Heart left ventricle (tissue), 16 donors: ENCODE data around the gene TMEM236. TPM values are rescaled to one million over a fixed set of nuclear protein-coding genes. Genes with fewer than 3 reads are reported as not detected.

Experiments used
- ATAC-seq, 4 donors: fragments of 200-7000 bp; cut with Tn5 transposase; one replicate each; pipeline ENCODE4 v1.9.1; 2020 to 2022; ENCODE audit warnings: moderate library complexity in 4 of 4, mild to moderate bottlenecking in 3 of 4, moderate number of reproducible peaks in 1 of 4
- DNase-seq, 5 donors: peaks; one replicate each; pipeline ENCODE4 v3.0.0-alpha.2; 2020
- H3K27ac ChIP-seq, 12 donors: fragments of 200-600 bp; sonication (generic) in 4 of 12; one replicate each; pipeline versions ENCODE4 v1.5.0 to v1.8.0; 2016 to 2022; ENCODE audit warnings: mild to moderate bottlenecking in 2 of 12
- H3K27me3 ChIP-seq, 9 donors: fragments of 200-600 bp; sonication (generic) in 2 of 9; one replicate each; pipeline versions ENCODE4 v1.5.1 to v1.8.0; 2016 to 2022; ENCODE audit warnings: mild to moderate bottlenecking in 3 of 9
- H3K36me3 ChIP-seq, 9 donors: fragments of 200-600 bp; sonication (generic) in 2 of 9; one replicate each; pipeline versions ENCODE4 v1.5.0 to v1.8.0; 2018 to 2022; ENCODE audit warnings: mild to moderate bottlenecking in 2 of 9
- H3K4me1 ChIP-seq, 12 donors: fragments of 200-600 bp; sonication (generic) in 4 of 12; one replicate each; pipeline versions ENCODE4 v1.5.0 to v1.8.0; 2016 to 2022; ENCODE audit warnings: mild to moderate bottlenecking in 3 of 12
- H3K4me3 ChIP-seq, 12 donors: fragments of 200-600 bp; sonication (generic) in 4 of 12; one replicate each; pipeline versions ENCODE4 v1.5.0 to v1.8.0; 2017 to 2022; ENCODE audit warnings: mild to moderate bottlenecking in 9 of 12, moderate library complexity in 4 of 12
- H3K9me3 ChIP-seq, 12 donors: fragments of 200-600 bp; sonication (generic) in 4 of 12; one replicate each; pipeline versions ENCODE4 v1.5.0 to v1.8.0; 2016 to 2022; ENCODE audit warnings: mild to moderate bottlenecking in 1 of 12
- POLR2A ChIP-seq, 2 donors: fragments of 450-650 bp; IDR thresholded peaks; one replicate each; pipeline ENCODE4 v1.6.1; 2017; ENCODE audit warnings: antibody characterized with exemption in 2 of 2, mild to moderate bottlenecking in 2 of 2, moderate library complexity in 2 of 2
- WGBS, 4 donors: extraction: QIAGEN DNeasy Blood & Tissue Kit in 2 of 4; methylation state at CpG; one replicate each; pipeline versions ENCODE4 v1.1.5 to v1.1.7; 2013 to 2018; 5-methylcytosine and 5-hydroxymethylcytosine counted together
- intact Hi-C, 10 donors: fragments of 100-400 bp; cut with DNase I; formaldehyde crosslinking; loops; one replicate each; pipeline versions ENCODE4 v1.11.1 to v1.14.2; 2022
- polyA plus RNA-seq, 2 donors: library from polyadenylated mRNA; stranded (reverse); fragments of 200-250 nt; gene quantifications; one replicate each; pipeline ENCODE4 v1.2.3, GENCODE V29; 2013
- total RNA-seq, 9 donors: library from RNA; depleted of rRNA in 2 of 9; stranded (reverse); fragments of >200 nt in 2 of 9; fragmentation: NEBNext Ultra II Directional in 3 of 9; extraction: Animal tissue kit (Norgen Biotek cat#: 25700) in 3 of 9; gene quantifications; one replicate each; pipeline versions ENCODE4 v1.1.0 to v1.2.4, GENCODE V29; 2016 to 2023
- TF ChIP-seq, protein P1 (sequence below), 12 donors: fragments of 200-600 bp; sonication (generic) in 4 of 12; IDR thresholded peaks; one replicate each; pipeline versions ENCODE4 v1.5.0 to v1.8.0; 2018 to 2022; ENCODE audit warnings: antibody characterized with exemption in 12 of 12, mild to moderate bottlenecking in 5 of 12
- donor health status: ischemic (EF 13 %, LVEDD 7.1; RV severe dilation, severe dysfunction).
- donor health status: healthy with polysubstance abuse.
- donor health status: DM: no; HTN: yes; CAD: no.
- donor health status: DM: no; HTN: no; CAD: no.
- donor health status: ischemic (EF 25% LVEDD 6.9; RV normal size, moderate dysfunction).
- donor health status: ischemic (EF 25% LVEDD 5.7; RV mildly dilated, moderate dysfunction).
- donor health status: healthy.
- donor health status: DM: yes; HTN: yes; CAD: no.
- donor health status: ischemic (EF 35%, LVEDD 5.7; RV mildly dilated, moderate dysfunction).
- donor health status: nonischemic (EF 11% LVEDD 7.7; RV severe dilation, severe dysfunction).
- donor health status: DM: yes; HTN: yes; CAD: no.
- donor health status: PGD.
- donor health status: ischemic (EF 29% LVEDD 5.4; RV normal size, mild dysfunction).
- donor health status: nonischemic (EF 23%, LVEDD 6.1; RV moderate dilation, normal function).

TMEM236 gene
- total and polyA plus RNA-seq, 11 donors: 0.09 to 3.2 (median 0.38) TPM

DNA sequence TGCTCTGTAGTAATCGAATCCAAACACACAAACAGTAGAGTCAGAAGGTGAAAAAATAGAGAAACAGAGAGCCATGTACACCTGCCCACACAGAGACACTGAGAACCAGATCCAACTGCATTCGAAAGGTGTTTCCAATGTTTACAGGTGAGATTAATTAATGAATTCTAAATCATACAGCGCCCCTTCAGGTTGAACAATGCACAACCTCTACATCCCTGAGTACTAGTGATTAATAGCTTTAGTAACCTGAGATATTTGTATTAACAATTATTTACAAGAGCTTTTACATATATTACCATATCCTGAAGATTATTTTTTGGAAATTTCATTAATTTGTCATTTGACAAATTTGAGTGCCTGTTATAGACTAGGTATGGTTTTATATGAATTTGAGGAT is 49.5 kb downstream of the TMEM236 start:
- no peak for ATAC-seq
- no peak for TF ChIP-seq POLR2A (IDR thresholded peaks at IDR 0.05)
- TF ChIP-seq, protein P1, sequence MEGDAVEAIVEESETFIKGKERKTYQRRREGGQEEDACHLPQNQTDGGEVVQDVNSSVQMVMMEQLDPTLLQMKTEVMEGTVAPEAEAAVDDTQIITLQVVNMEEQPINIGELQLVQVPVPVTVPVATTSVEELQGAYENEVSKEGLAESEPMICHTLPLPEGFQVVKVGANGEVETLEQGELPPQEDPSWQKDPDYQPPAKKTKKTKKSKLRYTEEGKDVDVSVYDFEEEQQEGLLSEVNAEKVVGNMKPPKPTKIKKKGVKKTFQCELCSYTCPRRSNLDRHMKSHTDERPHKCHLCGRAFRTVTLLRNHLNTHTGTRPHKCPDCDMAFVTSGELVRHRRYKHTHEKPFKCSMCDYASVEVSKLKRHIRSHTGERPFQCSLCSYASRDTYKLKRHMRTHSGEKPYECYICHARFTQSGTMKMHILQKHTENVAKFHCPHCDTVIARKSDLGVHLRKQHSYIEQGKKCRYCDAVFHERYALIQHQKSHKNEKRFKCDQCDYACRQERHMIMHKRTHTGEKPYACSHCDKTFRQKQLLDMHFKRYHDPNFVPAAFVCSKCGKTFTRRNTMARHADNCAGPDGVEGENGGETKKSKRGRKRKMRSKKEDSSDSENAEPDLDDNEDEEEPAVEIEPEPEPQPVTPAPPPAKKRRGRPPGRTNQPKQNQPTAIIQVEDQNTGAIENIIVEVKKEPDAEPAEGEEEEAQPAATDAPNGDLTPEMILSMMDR (IDR thresholded peaks at IDR 0.05): peak in 2 of 12 donors; percentile 6 to 14
- no peak overlapping the region for H3K4me3 ChIP-seq
- H3K4me1 ChIP-seq: peaks cover 0 to 8% (median 0%) of the 10 kb centered on the region in 12 donors
- no peaks in the 10 kb centered on the region for H3K36me3 ChIP-seq
- intact Hi-C loops: no loop called here
- WGBS, 4 donors: 89 to 93% (median 92%) methylated on average over 3 of the region's 3 CpGs
- no peak for DNase-seq
- no peak overlapping the region for H3K27ac ChIP-seq
- no peaks in the 10 kb centered on the region for H3K27me3 ChIP-seq
- peaks cover 0 to 7% (median 0%) of the 10 kb centered on the region in 12 donors for H3K9me3 ChIP-seq

DNA sequence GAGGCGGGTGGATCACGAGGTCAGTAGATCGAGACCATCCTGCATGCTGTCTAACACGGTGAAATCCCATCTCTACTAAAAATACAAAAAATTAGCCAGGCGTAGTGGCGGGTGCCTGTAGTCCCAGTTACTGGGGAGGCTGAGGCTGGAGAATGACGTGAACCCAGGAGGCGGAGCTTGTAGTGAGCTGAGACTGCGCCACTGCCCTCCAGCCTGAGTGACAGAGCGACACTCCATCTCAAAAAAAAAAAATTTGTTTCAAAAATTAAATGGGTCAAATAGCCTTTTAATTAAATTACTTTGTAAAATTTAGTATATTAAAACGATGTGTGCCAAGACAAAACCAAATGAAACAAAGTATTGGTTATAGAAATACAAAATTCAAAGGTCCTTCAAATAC is 50.3 kb downstream of the TMEM236 start:
- TF ChIP-seq, protein P1 (IDR thresholded peaks at IDR 0.05): no peak
- no peak for TF ChIP-seq POLR2A (IDR thresholded peaks at IDR 0.05)
- WGBS, 4 donors: 94 to 96% (median 95%) methylated on average over 11 of the region's 11 CpGs
- intact Hi-C loops: no loop called here
- Histone ChIP-seq H3K27ac (peak overlapping the region in 1 of 12 donors; percentile 6), H3K9me3 (peaks cover 0 to 7% (median 0%) of the 10 kb centered on the region in 12 donors), H3K36me3 (no peaks in the 10 kb centered on the region), H3K27me3 (no peaks in the 10 kb centered on the region), H3K4me3 (no peak overlapping the region), H3K4me1 (peaks cover 0 to 8% (median 0%) of the 10 kb centered on the region in 12 donors)
- no peak for DNase-seq
- no peak for ATAC-seq

DNA sequence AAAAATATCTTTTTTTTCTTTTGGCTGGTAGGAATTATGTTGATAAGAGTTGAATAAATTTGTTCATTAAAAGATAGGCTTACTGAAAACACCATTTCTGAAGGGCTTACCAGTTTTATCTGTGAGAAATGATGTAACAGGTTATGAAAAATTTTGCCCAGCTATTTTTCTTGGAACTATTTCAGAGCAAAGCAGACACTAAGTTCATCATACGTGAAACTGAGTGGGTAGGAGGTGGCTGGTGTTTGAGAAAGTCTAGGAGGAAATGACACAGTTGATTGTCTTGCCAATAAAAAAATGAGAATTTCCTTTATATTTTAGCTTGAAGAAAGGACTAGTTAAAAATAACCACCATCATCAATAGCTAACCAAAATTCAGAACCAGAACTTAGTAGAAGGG is 51.0 kb downstream of the TMEM236 start:
- no peak for DNase-seq
- H3K36me3 ChIP-seq: no peaks in the 10 kb centered on the region
- ATAC-seq: no peak

DNA sequence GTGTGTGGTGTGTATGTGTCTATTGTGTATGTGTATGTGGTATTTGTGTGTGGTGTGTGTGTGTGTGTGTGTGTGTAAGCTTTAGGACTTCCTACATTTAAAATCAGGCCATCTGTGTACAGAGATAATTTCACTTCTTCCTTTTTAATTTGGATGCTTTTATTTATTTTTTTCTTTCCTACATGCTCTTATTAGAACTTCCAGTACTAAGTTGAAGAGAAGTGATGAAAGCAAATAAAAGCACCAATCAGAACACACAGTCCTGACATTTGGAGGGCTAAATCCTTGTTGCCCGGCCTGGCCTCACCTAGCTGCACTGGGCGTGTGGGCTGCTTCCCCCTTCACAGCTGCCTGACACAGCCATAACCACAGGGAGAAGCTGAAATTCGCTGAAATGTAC is 53.3 kb downstream of the TMEM236 start:
- peak in 2 of 4 donors; percentile 29 to 42 for ATAC-seq
- intact Hi-C loops: no loop called here
- no peak for DNase-seq
- Histone ChIP-seq H3K27ac (no peak overlapping the region), H3K27me3 (no peaks in the 10 kb centered on the region), H3K4me1 (peaks cover 0 to 14% (median 0%) of the 10 kb centered on the region in 12 donors), H3K9me3 (peaks cover 0 to 7% (median 0%) of the 10 kb centered on the region in 12 donors), H3K4me3 (no peak overlapping the region), H3K36me3 (no peaks in the 10 kb centered on the region)
- 69 to 76% (median 75%) methylated on average over 3 of the region's 3 CpGs for WGBS, 4 donors
- TF ChIP-seq, protein P1 (IDR thresholded peaks at IDR 0.05): no peak
- TF ChIP-seq POLR2A (IDR thresholded peaks at IDR 0.05): no peak

More for the DNA sequence above, 51.0 kb downstream of the TMEM236 start:
- Histone ChIP-seq H3K4me3 (no peak overlapping the region), H3K9me3 (peaks cover 0 to 7% (median 0%) of the 10 kb centered on the region in 12 donors), H3K4me1 (peaks cover 0 to 8% (median 0%) of the 10 kb centered on the region in 12 donors), H3K27me3 (no peaks in the 10 kb centered on the region), H3K27ac (no peak overlapping the region)
- WGBS, 4 donors: 36 to 39% (median 37%) methylated on average over 1 of the region's 1 CpG
- TF ChIP-seq, protein P1 (IDR thresholded peaks at IDR 0.05): no peak
- TF ChIP-seq POLR2A (IDR thresholded peaks at IDR 0.05): no peak
- intact Hi-C loops: no loop called here
